GM23248 (cell line): Measurements from ENCODE around the gene DEDD. TPM values are rescaled to one million over a fixed set of nuclear protein-coding genes. Genes with fewer than 3 reads are reported as not detected.

Experiments used
- DNase-seq: peaks from one replicate; pipeline ENCODE4 v3.0.0-alpha.2; 2015
- H2AFZ ChIP-seq: fragments of 200-600 bp; sonication (generic); 2 replicates; pipeline ENCODE4 v1.6.1; 2016; ENCODE audit warnings: antibody characterized with exemption
- H3F3A ChIP-seq: fragments of 200-600 bp; sonication (generic); 2 replicates; pipeline ENCODE4 v1.6.1; 2016; ENCODE audit warnings: mild to moderate bottlenecking, antibody characterized with exemption, mixed run types; ENCODE audit not compliant: insufficient read depth
- H3K27ac ChIP-seq: fragments of 200-600 bp; sonication (generic); 2 replicates; pipeline ENCODE4 v1.5.1; 2016; ENCODE audit warnings: mild to moderate bottlenecking
- H3K27me3 ChIP-seq: fragments of 200-600 bp; sonication (generic); replicated peaks from 2 replicates; pipeline ENCODE4 v1.6.1; 2016; ENCODE audit warnings: mild to moderate bottlenecking; ENCODE audit not compliant: insufficient read depth
- H3K36me3 ChIP-seq: fragments of 200-600 bp; sonication (generic); 2 replicates; pipeline ENCODE4 v1.6.1; 2016; ENCODE audit warnings: low read depth, mild to moderate bottlenecking
- H3K4me1 ChIP-seq: fragments of 200-600 bp; sonication (generic); 2 replicates; pipeline ENCODE4 v1.6.1; 2016; ENCODE audit warnings: mild to moderate bottlenecking; ENCODE audit not compliant: insufficient read depth
- H3K4me2 ChIP-seq: fragments of 200-600 bp; sonication (generic); one replicate; pipeline ENCODE4 v1.6.1; 2016; ENCODE audit warnings: mild to moderate bottlenecking; ENCODE audit not compliant: unreplicated experiment
- H3K4me3 ChIP-seq: fragments of 200-600 bp; sonication (generic); 2 replicates; pipeline ENCODE4 v1.5.1; 2016; ENCODE audit warnings: mild to moderate bottlenecking
- H3K79me2 ChIP-seq: fragments of 200-600 bp; sonication (generic); 2 replicates; pipeline ENCODE4 v1.6.1; 2016; ENCODE audit warnings: mild to moderate bottlenecking; ENCODE audit not compliant: insufficient read depth
- H3K9ac ChIP-seq: fragments of 200-600 bp; sonication (generic); 2 replicates; pipeline ENCODE4 v1.6.1; 2016; ENCODE audit warnings: mild to moderate bottlenecking
- H3K9me2 ChIP-seq: fragments of 200-600 bp; sonication (generic); 2 replicates; pipeline ENCODE4 v1.6.1; 2016; ENCODE audit warnings: mixed run types, mild to moderate bottlenecking, moderate library complexity; ENCODE audit not compliant: insufficient read depth
- H3K9me3 ChIP-seq: fragments of 200-600 bp; sonication (generic); one replicate; pipeline ENCODE4 v1.6.1; 2017; ENCODE audit warnings: low read depth
- H4K20me1 ChIP-seq: fragments of 200-600 bp; sonication (generic); 2 replicates; pipeline ENCODE4 v1.6.0; 2016; ENCODE audit not compliant: insufficient read depth
- EZH2 ChIP-seq: fragments of 200-600 bp; sonication (generic); IDR thresholded peaks from 2 replicates; pipeline ENCODE4 v1.6.1; 2018; ENCODE audit warnings: antibody characterized with exemption, mild to moderate bottlenecking; ENCODE audit not compliant: insufficient read depth, poor library complexity, severe bottlenecking
- EZH2phosphoT487 ChIP-seq: fragments of 200-600 bp; sonication (generic); IDR thresholded peaks from 2 replicates; pipeline ENCODE4 v1.6.1; 2018; ENCODE audit warnings: antibody characterized with exemption, moderate library complexity, mild to moderate bottlenecking, low read depth; ENCODE audit not compliant: insufficient read depth
- WGBS, 2 experiments: methylation state at CpG; one replicate each; pipeline ENCODE4 v1.1.6; 2015 to 2017; ENCODE audit warnings: low lambda C conversion rate in 2 of 2, low coverage in 1 of 2; ENCODE audit errors: missing lambda C conversion rate in 2 of 2; 5-methylcytosine and 5-hydroxymethylcytosine counted together
- in situ Hi-C: fragments of 300-500 bp; cut with MboI; formaldehyde crosslinking; loops from 2 replicates; pipeline ENCODE4 v1.15.0; 2020
- polyA plus RNA-seq: library from polyadenylated mRNA; unstranded; fragments of >200 nt; fragmentation: Nextera tagmentation; extraction: Ambion mirVana; gene quantifications from 2 replicates; pipeline ENCODE4 v1.2.1, GENCODE V29; 2016
- total RNA-seq: library from RNA; depleted of rRNA; stranded (reverse); fragments of >200 nt; shearing (Covaris generic); gene quantifications from 2 replicates; pipeline ENCODE4 v1.2.3, GENCODE V29; 2014

Gene DEDD
- total and polyA plus RNA-seq, 2 experiments from 2014 or later = 36.7 to 37.8 TPM

DNA sequence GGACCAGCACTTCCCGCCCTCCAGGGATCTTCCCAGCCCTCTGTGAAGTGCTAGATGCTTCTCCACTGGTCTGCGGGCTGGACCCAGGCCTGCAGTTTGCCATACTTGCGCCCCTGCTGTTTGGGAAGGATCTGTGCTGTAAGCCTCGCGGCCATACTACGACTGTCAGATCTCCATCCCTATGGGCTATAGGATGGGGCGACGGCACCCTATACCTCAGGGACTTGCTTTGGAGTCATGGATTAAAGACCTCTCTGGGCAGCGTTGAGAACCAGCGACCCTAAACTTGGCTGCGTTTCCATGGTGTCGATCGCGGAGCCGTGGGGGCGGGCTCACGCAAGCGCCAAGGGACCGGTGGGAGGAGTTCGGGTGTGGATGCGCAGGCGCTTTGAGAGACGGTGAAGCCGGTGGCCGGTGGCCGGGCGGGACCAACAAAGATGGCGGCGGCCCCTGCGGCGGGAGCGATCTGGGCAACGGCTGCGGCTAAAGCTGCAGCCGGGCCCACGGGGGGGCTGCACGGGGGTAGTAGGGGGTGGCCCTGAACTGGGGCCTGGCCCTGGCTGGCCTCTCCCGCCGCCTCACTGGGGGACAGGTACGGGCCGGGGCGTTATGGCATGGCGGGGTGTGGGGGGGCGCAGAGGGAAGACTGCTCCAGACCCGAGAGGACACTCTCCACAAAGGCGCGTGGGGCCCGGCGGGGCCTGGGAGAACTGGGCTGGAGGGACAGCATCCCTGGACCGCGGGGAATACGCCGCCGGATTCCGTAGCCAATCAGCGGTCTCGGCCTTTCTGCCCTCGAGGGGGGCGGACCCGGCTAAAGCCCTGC lies 26.8 kb upstream of the DEDD start, which contains the start of gene USP21:
TSS of gene USP21 (plus strand) at position 414 of the 826 bp plus-strand sequence. CDS start 1,141 bp downstream, outside the sequence.
- no peaks in the 10 kb centered on the region; the same call in 1 of the 2 replicates for H3K36me3 ChIP-seq
- peak within 1 kb of the TSS; percentile 73 for H3K27ac ChIP-seq
- in situ Hi-C loops = no loop called here
- no peaks in the 10 kb centered on the region for H3K27me3 ChIP-seq
- peak; percentile 98 for DNase-seq
- no peaks in the 10 kb centered on the region for H3K9me2 ChIP-seq
- H3K9me3 ChIP-seq = no peaks in the 10 kb centered on the region
- H3K9ac ChIP-seq = peak within 1 kb of the TSS; percentile 93
- H2AFZ ChIP-seq = peak within 1 kb of the TSS; percentile 88
- H3K79me2 ChIP-seq = peaks cover 31% of the 10 kb centered on the region
- peak within 1 kb of the TSS; percentile 82 for H3K4me3 ChIP-seq
- peaks cover 3% of the 10 kb centered on the region; the same call in 1 of the 2 replicates for H3K4me1 ChIP-seq
- TF ChIP-seq EZH2 (no peak), EZH2phosphoT487 (no peak)
- WGBS, 2 experiments = 1% methylated on average over 49 to 57 of the region's 60 CpGs
- H3K4me2 ChIP-seq = peak within 1 kb of the TSS; percentile 96
- peaks cover 28% of the 10 kb centered on the region for H3F3A ChIP-seq
- no peaks in the 10 kb centered on the region for H4K20me1 ChIP-seq

DNA sequence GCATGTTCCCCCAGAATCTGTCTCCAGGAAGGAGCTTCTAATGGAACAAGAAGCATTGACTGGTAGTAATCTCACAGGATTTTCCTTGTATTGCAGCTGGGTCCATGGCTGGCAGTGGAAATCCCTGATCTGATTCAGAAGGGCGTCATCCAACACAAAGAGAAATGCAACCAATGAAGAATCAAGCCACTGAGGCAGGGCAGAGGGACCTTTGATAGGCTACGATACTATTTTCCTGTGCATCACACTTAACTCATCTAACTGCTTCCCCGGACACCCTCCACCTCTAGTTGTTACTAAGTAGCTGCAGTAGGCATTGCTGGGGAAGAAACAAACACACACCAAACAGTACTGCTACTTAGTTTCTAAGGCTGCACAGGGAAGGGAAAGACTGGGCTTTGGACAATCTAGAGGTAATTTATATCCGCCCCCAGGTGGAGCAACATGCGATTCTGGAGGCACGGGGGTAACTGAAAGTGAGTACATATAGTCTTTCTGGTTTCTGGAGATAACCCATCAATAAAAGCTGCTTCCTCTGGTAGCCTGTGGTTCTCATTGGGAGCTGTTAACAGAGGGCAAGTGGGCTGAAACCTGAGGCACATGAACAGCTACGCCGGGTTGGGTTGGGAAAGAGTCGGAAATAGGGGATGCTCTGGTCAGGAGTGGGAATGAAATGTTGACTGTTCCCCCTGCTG lies 26.0 kb upstream of the DEDD start:
- peak overlapping the region; percentile 88 for H2AFZ ChIP-seq
- peak overlapping the region; percentile 73 for H3K27ac ChIP-seq
- no peaks in the 10 kb centered on the region for H4K20me1 ChIP-seq
- no peak for DNase-seq
- 53 to 58% methylated on average over 9 of the region's 9 CpGs for WGBS, 2 experiments
- peak overlapping the region; percentile 96 for H3K4me2 ChIP-seq
- peaks cover 3% of the 10 kb centered on the region; the same call in 1 of the 2 replicates for H3K4me1 ChIP-seq
- H3K4me3 ChIP-seq = peak overlapping the region; percentile 82
- no peaks in the 10 kb centered on the region for H3K27me3 ChIP-seq
- no peaks in the 10 kb centered on the region for H3K9me3 ChIP-seq
- H3K9ac ChIP-seq = peak overlapping the region; percentile 93
- TF ChIP-seq EZH2phosphoT487 (no peak), EZH2 (no peak)
- in situ Hi-C loops = no loop called here
- peaks cover 22% of the 10 kb centered on the region for H3F3A ChIP-seq
- peaks cover 33% of the 10 kb centered on the region for H3K79me2 ChIP-seq
- no peaks in the 10 kb centered on the region for H3K9me2 ChIP-seq
- no peaks in the 10 kb centered on the region; the same call in 1 of the 2 replicates for H3K36me3 ChIP-seq

DNA sequence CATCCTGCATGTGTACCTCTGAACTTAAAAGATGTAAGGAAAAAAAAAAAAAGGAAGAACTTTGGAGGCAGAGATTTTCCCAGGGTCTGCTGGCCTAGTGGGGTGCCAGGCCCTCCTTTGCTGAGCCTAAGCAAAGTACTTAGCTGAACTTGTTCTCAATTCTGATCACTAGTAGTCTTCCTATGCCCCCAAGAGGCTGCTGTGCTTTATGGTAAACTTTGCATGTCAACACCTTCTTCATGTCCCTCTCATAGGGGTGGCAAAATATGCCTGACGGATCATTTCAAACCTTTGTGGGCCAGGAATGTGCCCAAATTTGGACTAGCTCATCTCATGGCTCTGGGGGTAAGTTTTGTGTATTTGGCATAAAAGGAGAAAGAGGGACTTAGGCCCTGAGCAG lies 25.4 kb upstream of the DEDD start:
- Histone ChIP-seq H3K4me1 (peaks cover 7% of the 10 kb centered on the region), H2AFZ (no peak overlapping the region), H4K20me1 (no peaks in the 10 kb centered on the region), H3K27me3 (no peaks in the 10 kb centered on the region), H3K4me2 (no peak overlapping the region), H3K79me2 (peaks cover 33% of the 10 kb centered on the region), H3K9me3 (no peaks in the 10 kb centered on the region), H3K9ac (no peak overlapping the region), H3F3A (peaks cover 22% of the 10 kb centered on the region), H3K4me3 (no peak overlapping the region), H3K36me3 (no peaks in the 10 kb centered on the region; the same call in 1 of the 2 replicates), H3K9me2 (no peaks in the 10 kb centered on the region), H3K27ac (no peak overlapping the region)
- TF ChIP-seq EZH2 (no peak), EZH2phosphoT487 (no peak)
- in situ Hi-C loops = no loop called here
- 83 to 85% methylated on average over 1 of the region's 1 CpG for WGBS, 2 experiments
- DNase-seq = no peak

GRCh38 chr1:161153682-161154337 lies 21.3 kb upstream of the DEDD start, which contains the start of gene UFC1:
TSS of gene UFC1 (plus strand) at chr1:161153978. CDS start at chr1:161153998, 20 bp downstream.
- Histone ChIP-seq H3K36me3 (no peaks in the 10 kb centered on the region; the same call in 1 of the 2 replicates), H2AFZ (peak within 1 kb of the TSS; percentile 95), H3F3A (peaks cover 22% of the 10 kb centered on the region), H3K9ac (peak within 1 kb of the TSS; percentile 98), H3K27me3 (no peaks in the 10 kb centered on the region), H3K4me1 (peaks cover 3% of the 10 kb centered on the region), H3K4me2 (peak within 1 kb of the TSS; percentile 85), H4K20me1 (no peaks in the 10 kb centered on the region), H3K9me3 (no peaks in the 10 kb centered on the region), H3K27ac (peak within 1 kb of the TSS; percentile 97), H3K79me2 (peaks cover 18% of the 10 kb centered on the region), H3K4me3 (peak within 1 kb of the TSS; percentile 94), H3K9me2 (no peaks in the 10 kb centered on the region)
- DNase-seq = peak; percentile 97
- TF ChIP-seq EZH2phosphoT487 = no peak
- TF ChIP-seq EZH2 = no peak
- in situ Hi-C loops = no loop called here
- WGBS, 2 experiments = 1 to 2% methylated on average over 33 of the region's 33 CpGs
